SIG-M5 (cell line): Measurements from ENCODE around the gene GPR180.

Experiments used
- DNase-seq: peaks from one replicate; lab custom pipeline; 2025; lab: John Stamatoyannopoulos, UW

GPR180 gene

DNA sequence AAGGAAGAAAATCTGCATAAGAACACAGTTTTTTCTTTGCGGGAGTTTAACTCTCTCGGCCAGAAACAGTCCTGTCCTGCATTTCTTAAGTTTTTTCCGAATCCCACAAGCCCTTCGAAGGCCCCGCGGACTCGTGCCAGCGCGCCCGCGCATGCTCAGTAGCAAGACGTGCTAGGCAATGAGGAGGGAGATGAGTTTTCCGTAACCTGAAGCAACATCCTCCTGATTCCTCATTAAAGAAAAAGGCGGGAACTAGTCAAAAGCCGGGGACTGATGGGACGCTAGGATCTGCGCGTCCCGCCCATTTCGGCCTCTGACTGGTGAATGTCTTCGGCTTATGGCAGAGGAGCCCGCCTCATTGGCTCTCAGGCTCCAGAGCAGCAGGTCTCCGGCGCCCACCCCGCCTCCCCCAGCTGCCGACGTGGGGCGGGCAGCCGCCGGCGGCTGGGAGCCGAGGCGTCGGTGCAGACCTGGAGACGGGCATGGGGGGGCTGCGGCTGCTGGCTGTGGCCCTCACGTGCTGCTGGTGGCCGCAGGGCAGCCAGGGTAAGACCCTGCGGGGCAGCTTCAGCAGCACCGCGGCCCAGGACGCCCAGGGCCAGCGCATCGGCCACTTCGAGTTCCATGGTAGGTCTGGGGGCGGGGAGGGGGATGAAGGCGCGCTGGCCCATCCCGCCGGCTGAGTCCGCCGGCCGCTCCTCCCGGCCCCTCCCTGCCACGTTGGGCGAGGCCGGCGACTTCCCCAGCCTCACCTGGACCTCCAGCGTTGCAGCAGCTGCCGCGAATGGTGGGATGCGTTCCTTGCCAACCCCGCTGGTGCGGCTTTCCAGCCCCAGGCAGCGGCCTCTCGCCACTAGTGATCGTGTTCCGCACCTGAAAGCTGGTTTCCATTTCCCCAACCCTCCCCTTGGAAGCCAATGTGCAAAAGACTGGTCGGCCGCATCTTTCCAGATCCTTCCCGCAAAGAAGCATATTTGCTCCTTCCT lies at the start of gene GPR180:
GPR180 (plus strand) TSS at position 412 of the 986 bp plus-strand sequence; CDS start at position 483, 71 bp downstream.
- peak; percentile 99 for DNase-seq

DNA sequence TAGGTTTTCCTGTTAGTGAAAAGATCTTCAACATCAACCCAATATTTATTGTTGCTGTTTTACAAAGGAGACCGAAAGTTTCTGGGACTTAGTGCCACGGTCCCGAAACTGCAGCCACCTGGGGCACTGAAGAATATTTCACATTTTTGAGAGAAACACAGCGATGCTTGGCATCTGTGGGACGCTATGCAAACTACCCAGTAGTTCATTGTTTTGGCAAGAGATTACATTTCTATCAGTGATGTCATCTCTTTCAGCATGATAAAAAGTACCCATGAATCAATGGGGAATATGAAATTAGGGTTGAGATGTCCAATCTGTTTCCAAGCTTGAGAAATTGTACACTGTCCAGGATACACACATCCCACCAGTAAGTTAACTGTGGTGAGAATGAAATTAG lies 49.6 kb upstream of the GPR180 start:
- no peak for DNase-seq

DNA sequence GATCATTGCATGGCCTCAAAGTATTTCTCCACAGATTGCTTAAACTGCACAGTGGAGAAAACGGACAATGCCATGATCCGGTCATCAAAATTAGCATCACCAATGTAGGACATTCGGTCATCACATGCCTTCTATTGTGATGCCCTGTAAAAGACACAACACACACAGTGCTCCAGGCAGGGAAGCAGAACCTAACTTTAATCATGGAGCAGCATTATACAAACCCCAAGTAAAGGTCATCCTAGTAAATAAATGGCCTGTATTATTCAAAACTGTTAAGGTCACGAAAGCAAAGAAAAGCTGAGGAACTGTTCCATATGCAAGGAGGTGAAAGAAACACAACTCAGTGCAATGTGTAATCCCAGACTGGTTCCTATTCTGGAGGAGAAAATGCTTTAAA lies 47.9 kb upstream of the GPR180 start:
- DNase-seq, result no peak

DNA sequence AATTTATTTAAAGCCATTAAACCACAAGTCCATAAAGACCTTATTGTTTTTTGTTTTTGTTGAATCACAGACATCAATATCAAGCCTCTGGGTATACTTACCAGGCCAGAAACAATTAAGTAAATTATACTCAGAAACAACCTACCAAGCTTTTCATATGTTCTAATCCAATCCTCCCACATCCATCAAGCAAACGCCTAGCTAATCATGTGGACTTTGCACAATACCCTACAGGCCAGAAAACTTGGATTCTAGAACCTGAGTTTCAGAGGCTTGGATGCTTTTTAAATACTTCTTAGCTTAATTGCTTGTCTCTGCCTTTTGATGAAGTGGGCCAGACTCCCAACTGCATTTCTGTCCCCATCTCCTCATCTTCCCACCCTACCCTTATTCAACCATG lies 45.6 kb upstream of the GPR180 start:
- DNase-seq, result no peak

DNA sequence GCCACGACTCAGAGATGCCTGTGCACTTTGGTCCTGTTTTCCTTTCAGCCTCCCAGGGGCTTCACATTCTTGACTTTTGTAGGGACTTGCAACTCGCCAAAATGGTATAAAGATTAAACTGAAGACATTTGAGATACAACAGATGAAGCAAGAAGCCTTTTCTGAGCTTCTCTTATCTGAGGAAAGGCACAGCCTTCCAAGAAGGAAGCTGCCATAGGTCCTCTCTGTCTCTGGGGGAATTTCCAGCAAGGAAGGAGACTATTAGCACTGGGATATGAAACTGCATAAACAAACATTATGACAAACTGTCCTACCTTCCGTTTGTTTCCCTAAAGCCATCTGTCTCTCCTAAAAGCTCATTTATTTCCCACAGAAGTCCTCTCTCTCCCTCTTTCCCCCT lies 45.0 kb upstream of the GPR180 start:
- DNase-seq, result no peak

DNA sequence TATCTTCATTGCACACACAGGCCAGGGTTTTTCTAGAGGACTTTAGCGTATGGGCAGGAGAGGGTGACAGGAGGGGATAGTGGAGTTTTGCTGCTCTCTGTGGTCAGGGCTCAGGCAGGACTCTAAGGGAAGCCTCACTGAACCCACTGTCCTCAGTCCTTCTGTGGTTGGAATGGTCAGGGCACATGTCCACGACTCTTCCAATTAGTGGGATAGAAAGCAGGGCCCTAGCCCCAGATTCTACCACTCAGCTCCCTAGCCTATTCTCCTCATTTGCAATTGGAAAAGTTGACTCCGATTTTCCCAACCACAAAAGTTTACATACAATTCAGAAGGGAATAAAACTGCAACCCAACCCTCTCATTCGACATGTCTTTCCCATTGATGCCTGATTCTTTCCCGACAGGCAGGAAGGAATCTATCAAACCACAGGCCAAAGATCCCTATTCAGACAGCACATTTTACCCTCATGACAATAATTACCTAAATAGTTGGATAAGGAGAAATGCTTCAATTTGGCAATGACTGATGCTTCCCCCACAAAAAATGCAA lies 43.9 kb upstream of the GPR180 start:
- no peak for DNase-seq

DNA sequence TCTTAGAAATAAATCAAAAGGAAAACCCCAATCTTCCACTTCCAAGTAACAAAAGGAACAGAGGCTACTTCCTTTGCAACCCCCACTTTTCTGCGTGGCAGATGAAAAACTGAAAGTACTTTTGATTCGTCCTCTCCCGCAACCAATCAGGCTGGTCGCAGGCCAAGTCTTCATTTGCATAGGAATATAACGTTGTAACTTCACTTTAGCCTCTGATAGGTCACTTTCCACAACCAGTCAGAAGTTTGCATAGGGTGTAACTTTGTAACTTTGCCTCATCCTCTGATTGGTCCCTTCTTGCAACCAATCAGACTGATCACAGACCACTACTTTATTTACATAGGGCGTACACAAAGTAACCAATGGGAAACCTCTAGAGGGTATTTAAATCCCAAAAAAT lies 42.9 kb upstream of the GPR180 start:
- DNase-seq, result no peak

DNA sequence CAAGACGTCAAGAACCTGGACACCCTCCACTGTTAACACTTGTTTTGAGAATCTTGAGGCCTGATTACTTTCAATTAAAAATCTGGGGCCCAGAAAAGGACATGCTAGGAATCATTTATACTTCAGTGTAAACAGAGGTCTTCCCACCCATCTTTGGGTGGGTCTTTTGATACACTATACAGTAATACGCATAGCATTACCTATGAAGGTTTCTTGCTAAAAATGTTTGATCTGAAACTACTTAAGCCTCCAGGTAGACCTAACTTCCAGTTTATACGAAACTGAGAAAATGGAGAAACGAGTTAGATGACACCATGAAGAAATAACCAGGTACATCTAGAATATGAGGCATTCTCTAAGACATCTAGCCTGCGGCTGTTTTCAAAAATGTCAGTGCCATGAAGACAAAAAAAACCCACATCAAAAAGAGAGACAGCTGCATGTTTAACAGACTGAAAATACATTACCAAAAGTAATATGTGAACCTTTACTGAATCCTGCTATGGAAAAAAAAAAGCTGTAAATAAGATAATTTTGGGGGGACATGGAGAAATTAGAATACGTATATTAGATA lies 42.3 kb upstream of the GPR180 start:
- no peak for DNase-seq

DNA sequence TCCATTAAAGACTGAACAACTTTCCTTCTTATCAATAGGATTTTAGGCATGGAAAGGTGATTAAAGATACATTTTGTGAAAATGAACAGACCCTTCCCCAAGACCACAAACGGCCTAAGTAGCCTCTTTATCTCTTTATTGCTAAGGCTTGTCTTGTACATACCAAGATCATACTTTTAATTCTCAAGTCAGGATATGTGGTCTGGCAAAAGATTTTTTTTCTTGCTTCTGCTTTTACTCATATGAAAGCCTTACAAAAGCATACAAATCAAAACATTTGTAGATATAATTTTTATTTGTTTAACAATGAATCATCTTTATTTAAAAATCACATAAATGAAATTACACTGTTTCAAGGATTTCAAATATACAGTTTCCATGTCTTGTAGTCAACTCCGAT lies 41.5 kb upstream of the GPR180 start:
- DNase-seq, result no peak

DNA sequence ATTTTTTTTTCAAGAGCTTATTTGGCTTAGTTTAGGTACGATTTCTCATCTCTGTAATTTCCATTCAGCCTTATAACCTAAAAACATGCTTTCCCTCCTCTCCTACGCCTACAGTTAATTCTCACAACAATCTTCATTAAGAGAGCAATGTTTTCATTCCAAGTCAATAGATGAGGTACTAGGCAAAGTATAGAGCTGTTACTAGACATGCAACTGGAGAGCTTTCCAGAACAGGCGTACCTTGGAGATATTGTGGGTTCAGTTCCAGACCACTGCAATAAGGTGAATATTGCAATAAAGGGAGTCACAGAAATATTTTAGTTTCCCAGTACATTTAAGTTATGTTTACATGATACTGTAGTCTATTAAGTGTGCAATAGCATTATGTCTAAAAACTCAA lies 40.5 kb upstream of the GPR180 start:
- no peak for DNase-seq

DNA sequence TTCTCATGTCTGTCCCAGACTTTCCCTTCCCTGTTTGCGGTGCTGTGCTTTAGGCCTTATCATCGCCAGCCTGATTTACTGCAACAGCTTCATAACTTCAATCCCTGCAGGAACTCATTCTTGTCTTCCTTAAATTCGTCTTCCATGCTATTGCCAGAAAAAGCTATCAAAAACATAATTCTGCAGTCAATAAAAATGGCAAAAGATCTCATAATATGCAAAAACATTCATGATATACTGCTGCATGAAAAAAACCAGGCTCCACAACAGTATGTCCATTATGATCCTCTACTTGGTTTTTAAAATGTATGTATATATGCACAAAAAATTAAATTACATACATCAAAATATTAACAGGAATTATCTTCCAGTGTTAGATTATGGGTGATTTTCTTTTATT lies 34.1 kb upstream of the GPR180 start:
- no peak for DNase-seq

DNA sequence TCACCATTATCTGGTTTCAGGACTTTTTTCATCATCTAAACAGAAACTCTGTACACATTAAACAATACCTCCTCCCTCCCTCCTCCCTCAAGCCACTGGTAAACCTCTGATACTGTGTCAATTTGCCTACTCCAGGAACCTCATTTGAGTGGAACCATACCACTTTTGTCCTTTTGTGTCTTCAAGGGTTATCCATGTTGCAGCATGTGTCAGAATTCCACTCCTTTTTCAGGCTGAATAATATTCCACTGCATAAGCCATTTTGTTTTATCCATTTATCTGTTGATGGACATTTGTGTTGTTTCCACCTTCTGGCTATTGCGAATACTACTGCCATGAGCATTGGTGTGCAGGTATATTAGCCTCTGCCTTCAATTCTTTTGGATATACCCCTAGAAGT lies 33.2 kb upstream of the GPR180 start:
- no peak for DNase-seq

DNA sequence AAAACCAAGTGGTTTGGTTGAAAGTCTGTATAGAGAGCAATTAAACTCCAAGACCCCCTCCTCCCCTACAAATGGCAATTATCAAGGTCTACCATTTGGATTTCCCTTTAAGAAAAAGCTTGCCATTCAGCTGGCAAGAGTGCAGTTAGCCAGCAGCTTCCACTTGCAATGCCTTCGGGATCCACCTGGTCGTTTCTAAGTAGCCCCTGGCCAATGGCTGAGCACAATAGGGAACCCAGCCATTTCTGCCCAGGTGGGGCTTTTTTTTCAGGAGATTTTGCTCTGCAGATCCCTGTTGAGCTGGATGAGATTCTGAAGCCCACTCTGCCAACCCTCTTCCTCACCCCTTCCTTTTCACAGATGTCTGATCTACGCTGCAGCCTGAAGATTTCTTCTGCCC lies 32.0 kb upstream of the GPR180 start:
- DNase-seq, result no peak

DNA sequence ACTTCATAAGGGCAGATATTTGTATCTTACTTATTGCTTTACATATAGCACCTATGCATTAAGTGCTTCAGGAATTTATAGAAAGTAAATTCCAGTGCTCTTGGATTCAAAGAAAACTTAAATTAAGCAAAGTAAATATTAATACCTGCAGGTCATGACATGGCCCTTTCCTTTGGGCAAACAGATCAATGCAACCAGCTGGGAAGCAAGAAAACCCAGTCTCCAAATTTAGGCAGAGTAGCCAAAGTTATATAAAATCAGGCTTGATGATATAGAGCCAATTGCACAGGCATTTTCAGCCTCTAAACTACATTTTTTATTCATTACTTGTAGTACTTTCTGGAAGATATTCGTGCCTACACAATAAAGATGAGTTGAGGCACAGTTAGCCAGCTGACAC lies 22.6 kb upstream of the GPR180 start:
- no peak for DNase-seq

DNA sequence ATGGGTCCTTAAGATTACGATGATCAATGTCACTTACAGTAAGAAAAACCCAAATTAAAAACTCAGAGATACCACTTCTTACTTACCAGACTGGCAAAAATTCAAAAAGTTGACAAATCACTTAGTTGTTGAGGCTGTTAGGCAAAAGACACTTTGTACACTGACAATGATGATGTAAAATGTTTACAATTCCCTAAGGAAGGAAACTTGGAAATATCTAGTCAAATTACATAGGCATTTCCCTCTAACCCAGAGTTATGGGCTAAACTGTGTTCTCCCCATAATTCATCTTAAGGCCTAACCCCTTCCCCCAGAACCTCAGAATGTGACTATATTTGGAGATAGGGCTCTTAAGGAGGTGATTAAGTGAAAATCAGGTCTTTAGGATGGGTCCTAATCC lies 17.7 kb upstream of the GPR180 start:
- DNase-seq, result no peak

DNA sequence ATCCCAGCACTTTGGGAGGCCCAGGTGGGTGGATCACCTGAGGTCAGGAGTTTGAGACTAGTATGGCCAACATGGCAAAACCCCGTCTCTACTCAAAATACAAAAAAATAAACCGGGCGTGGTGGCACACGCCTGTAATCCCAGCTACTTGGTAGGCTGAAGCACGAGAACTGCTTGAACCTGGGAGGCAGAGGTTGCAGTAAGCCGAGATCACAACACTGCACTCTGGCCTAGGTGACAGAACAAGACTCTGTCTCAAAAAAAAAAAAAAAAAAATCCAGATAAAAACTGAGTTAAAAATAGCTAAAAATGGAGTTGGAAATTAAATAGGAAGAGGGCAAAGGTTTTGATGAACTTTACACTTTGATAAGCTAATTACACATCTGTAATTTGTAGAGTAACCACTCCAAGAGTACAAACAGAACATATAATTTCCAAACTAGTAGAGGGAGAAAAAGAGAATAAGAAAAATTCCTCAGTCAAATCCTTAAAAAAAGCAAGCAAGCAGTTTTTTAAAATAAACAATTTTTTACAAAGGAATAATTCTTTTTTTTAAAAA lies 16.0 kb upstream of the GPR180 start:
- DNase-seq, result no peak

DNA sequence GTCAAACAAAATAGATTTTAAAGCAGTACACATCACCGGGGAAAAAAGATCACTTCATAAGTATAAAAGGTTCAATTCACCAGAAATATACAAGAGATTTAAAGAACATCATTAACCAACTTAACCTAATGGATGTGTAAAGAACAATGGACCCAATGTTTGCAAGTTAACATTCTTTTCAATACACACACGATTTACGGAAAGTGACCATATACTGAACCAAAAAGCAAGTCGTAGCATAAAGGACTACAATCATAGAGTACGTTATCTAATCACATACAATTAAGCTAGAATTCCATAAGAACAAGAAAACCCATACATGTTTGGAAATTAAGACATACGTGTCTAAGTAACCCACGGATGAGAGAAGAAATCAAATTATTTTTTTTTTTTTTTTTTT lies 15.3 kb upstream of the GPR180 start:
- DNase-seq, result no peak

DNA sequence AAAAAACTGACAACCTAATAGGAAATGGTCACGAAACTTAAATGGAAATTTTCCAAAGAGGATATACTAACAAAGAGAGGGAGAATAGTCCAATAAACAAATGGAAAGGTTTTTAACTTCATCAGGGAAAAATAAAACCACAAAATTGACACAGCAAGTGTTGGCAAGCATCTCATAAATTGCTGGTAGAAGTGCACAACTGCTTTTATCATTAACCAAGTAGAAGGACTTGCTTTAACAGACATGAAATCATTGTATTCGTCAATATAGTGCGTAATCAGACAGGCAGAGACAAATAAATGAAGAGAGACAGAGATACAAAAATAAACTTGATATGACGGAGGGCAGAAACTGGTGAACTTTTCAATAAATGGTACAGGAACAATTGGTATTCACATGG lies 13.1 kb upstream of the GPR180 start:
- DNase-seq, result no peak

DNA sequence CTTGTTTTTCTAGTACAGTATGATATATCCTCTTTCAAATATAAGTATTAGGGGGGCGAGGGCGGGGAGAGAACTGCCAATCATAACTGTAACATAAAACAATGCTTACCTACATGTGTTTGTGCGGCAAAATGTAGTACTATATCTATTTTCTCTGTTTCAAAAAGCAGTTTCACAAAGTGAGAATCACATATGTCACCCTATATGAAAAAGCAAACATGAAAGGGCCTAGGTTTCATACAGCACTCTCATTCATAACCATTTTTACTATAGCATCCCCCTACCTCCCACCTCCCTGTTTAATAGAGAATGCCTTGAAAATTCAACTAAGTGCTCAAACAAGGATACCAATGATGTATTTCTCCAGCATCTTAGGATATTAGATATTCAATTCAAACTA lies 10.9 kb upstream of the GPR180 start:
- no peak for DNase-seq

DNA sequence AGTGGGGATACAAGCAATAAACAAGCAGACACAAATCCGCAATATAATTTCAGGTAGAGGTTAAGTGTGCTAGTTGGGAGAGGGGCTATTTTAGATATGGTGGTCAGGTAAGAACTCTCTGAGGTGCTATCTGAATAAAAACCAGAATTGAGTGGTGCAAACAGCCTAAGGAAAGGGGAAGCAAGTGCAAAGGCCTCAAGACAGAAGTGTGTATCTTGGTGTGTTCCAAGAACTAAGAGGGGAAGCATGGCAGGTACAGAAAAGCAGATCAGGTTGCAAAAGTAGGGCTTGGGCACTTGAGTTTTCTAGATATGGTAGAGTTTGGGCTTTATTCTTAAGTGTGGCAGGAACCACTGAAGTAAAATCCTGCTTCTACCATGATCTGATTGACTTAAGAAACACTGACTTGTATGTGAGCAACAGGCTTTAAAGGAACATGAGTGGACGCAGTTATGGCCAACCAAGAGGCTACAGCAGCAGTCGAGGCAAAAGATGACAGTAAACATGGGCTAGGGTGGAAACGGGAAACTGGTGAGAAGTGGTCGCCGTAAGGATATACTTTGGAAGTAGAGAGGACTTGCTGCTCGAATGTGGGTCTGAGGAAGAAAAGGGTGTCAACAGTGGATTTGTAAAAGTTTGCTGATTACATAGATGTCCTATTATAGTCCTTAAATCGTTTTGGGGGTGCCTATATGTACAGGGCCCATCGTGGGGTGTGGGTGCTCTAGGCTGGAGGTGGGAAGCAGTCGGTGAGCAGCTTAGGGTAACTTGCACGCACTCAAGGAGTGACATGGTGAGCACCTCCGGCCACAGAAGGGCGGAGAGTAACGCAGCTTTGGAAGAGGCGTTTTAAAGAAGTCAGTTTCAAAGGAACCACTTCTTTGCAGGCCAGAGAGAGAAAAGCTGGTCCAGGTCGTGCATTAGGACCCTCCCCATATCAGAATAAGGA lies 6.4 kb upstream of the GPR180 start:
- no peak for DNase-seq

DNA sequence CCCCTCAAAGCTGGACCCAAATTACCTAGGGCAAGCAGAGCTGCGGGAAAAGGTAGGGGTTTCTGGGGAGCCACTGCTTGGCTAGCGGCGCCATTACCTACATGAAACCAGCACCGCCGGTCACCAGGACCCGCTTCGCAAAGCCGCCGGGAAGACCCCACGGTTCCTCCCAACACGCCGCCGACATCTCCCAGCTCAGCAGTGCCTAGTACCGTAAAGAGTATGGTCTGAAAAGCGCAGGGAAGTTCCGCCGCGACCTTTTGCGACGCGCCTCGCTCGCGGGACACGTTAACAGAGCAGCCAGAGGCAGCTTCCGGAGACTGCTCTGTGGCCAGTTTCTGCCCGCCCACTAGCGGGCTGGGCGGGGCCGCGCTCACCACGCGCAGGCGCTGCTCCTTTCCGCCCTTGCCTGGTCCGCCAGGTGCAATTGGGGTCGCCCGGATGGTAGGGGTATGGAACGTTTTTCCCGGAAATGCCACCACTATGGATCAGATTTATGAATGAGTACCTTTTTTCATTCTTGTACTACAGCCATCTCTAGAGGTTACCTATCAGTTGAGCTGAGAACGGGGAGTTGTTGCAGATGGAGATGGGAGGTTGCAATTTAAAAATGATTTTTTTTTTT lies 5.6 kb upstream of the GPR180 start, which contains the start of gene TGDS:
TGDS (minus strand) TSS at position 203 of the 625 bp plus-strand sequence; CDS start at position 187, 16 bp downstream.
- peak; percentile 78 for DNase-seq
